Muscle layer of duodenum (tissue), 2 donors: ENCODE results near the gene PXT1.
"Not testable (repeated sequence)": the region's sequence is repeated elsewhere in the genome, so short reads cannot be mapped to it uniquely, and the experiment has no call there.

Source experiments
- H3K27ac ChIP-seq: one replicate; pipeline ENCODE4 v1.7.0; 2013; ENCODE audit warnings: mild to moderate bottlenecking, low read length
- H3K27me3 ChIP-seq: one replicate; pipeline ENCODE4 v1.7.0; 2013; ENCODE audit warnings: low read depth, mild to moderate bottlenecking, control low read depth, low read length
- H3K36me3 ChIP-seq, 2 donors: one replicate each; pipeline ENCODE4 v1.7.0; 2013; ENCODE audit warnings: low read length in 2 of 2, control low read depth in 1 of 2, mild to moderate bottlenecking in 1 of 2; ENCODE audit not compliant: insufficient read depth in 2 of 2, control insufficient read depth in 1 of 2
- H3K4me1 ChIP-seq, 2 donors: one replicate each; pipeline ENCODE4 v1.7.0; 2013; ENCODE audit warnings: low read length in 2 of 2, mild to moderate bottlenecking in 2 of 2, control low read depth in 1 of 2, moderate library complexity in 1 of 2; ENCODE audit not compliant: insufficient read depth in 2 of 2, control insufficient read depth in 1 of 2
- H3K4me3 ChIP-seq, 2 donors: one replicate each; pipeline ENCODE4 v1.7.0; 2013; ENCODE audit warnings: low read length in 2 of 2, low read depth in 1 of 2, mild to moderate bottlenecking in 1 of 2
- H3K9me3 ChIP-seq, 2 donors: one replicate each; pipeline ENCODE4 v1.7.0; 2013; ENCODE audit warnings: low read length in 2 of 2, control low read depth in 1 of 2, mild to moderate bottlenecking in 1 of 2; ENCODE audit not compliant: control insufficient read depth in 1 of 2
- donor health status: healthy.

Gene PXT1

GRCh38 chr6:36419310-36419709 is 23.3 kb downstream of the PXT1 start:
- no peaks in the 10 kb centered on the region for H3K27me3 ChIP-seq
- no peaks in the 10 kb centered on the region for H3K9me3 ChIP-seq
- H3K4me3 ChIP-seq, result no peak overlapping the region
- H3K27ac ChIP-seq, result no peak overlapping the region
- H3K36me3 ChIP-seq, result no peaks in the 10 kb centered on the region
- peaks cover 0 to 4% of the 10 kb centered on the region in 2 donors for H3K4me1 ChIP-seq

GRCh38 chr6:36418558-36418957 is 24.1 kb downstream of the PXT1 start:
- Histone ChIP-seq H3K27me3 (no peaks in the 10 kb centered on the region), H3K36me3 (no peaks in the 10 kb centered on the region), H3K4me3 (no peak overlapping the region), H3K27ac (no peak overlapping the region), H3K9me3 (no peaks in the 10 kb centered on the region), H3K4me1 (peaks cover 0 to 4% of the 10 kb centered on the region in 2 donors)

- Histone ChIP-seq H3K4me3 (no peak overlapping the region), H3K36me3 (no peaks in the 10 kb centered on the region), H3K27me3 (no peaks in the 10 kb centered on the region), H3K4me1 (no peaks in the 10 kb centered on the region), H3K27ac (no peak overlapping the region), H3K9me3 (no peaks in the 10 kb centered on the region)
Observed at GRCh38 chr6:36414481-36414880, 28.2 kb downstream of the PXT1 start.

GRCh38 chr6:36413489-36414480 is 28.9 kb downstream of the PXT1 start:
- H3K27me3 ChIP-seq, result no peaks in the 10 kb centered on the region
- H3K36me3 ChIP-seq, result no peaks in the 10 kb centered on the region
- H3K27ac ChIP-seq, result no peak overlapping the region
- no peaks in the 10 kb centered on the region for H3K9me3 ChIP-seq
- H3K4me1 ChIP-seq, result no peaks in the 10 kb centered on the region
- no peak overlapping the region for H3K4me3 ChIP-seq

GRCh38 chr6:36409718-36410117 is 32.9 kb downstream of the PXT1 start:
- H3K27ac ChIP-seq, H3K4me1 ChIP-seq, H3K27me3 ChIP-seq, H3K36me3 ChIP-seq, H3K9me3 ChIP-seq, H3K4me3 ChIP-seq: not testable (repeated sequence)

- Histone ChIP-seq H3K27ac (no peak overlapping the region), H3K4me1 (no peaks in the 10 kb centered on the region), H3K27me3 (no peaks in the 10 kb centered on the region), H3K4me3 (no peak overlapping the region), H3K9me3 (no peaks in the 10 kb centered on the region), H3K36me3 (no peaks in the 10 kb centered on the region)
Observed at GRCh38 chr6:36404164-36404563, 38.5 kb downstream of the PXT1 start.

GRCh38 chr6:36402481-36402880 is 40.2 kb downstream of the PXT1 start:
- H3K9me3 ChIP-seq, result no peaks in the 10 kb centered on the region
- no peak overlapping the region for H3K27ac ChIP-seq
- H3K4me1 ChIP-seq, result no peaks in the 10 kb centered on the region
- no peak overlapping the region for H3K4me3 ChIP-seq
- no peaks in the 10 kb centered on the region for H3K36me3 ChIP-seq
- no peaks in the 10 kb centered on the region for H3K27me3 ChIP-seq

- H3K4me3 ChIP-seq, result no peak overlapping the region
- H3K27me3 ChIP-seq, result no peaks in the 10 kb centered on the region
- no peaks in the 10 kb centered on the region for H3K9me3 ChIP-seq
- H3K4me1 ChIP-seq, result no peaks in the 10 kb centered on the region
- no peak overlapping the region for H3K27ac ChIP-seq
- no peaks in the 10 kb centered on the region for H3K36me3 ChIP-seq
Observed at GRCh38 chr6:36399970-36400369, 42.7 kb downstream of the PXT1 start.

- Histone ChIP-seq H3K4me1 (peaks cover 0 to 7% of the 10 kb centered on the region in 2 donors), H3K36me3 (no peaks in the 10 kb centered on the region), H3K4me3 (no peak overlapping the region), H3K27ac (no peak overlapping the region), H3K27me3 (no peaks in the 10 kb centered on the region), H3K9me3 (no peaks in the 10 kb centered on the region)
Observed at GRCh38 chr6:36392621-36393020, 50.0 kb downstream of the PXT1 start.

- H3K27ac ChIP-seq, result no peak overlapping the region
- H3K36me3 ChIP-seq, result no peaks in the 10 kb centered on the region
- no peak overlapping the region for H3K4me3 ChIP-seq
- no peaks in the 10 kb centered on the region for H3K27me3 ChIP-seq
- H3K4me1 ChIP-seq, result peaks cover 0 to 7% of the 10 kb centered on the region in 2 donors
- H3K9me3 ChIP-seq, result no peaks in the 10 kb centered on the region
Observed at GRCh38 chr6:36389353-36389752, 53.3 kb downstream of the PXT1 start.

GRCh38 chr6:36387440-36388303 is 55.0 kb downstream of the PXT1 start, which contains the start of gene ETV7:
Gene ETV7 (minus strand): TSS chr6:36387669. CDS start chr6:36387541, 128 bp downstream.
- peaks cover 0 to 7% of the 10 kb centered on the region in 2 donors for H3K4me1 ChIP-seq

More at GRCh38 chr6:36387440-36388303, 55.0 kb downstream of the PXT1 start, which contains the start of gene ETV7:
- Histone ChIP-seq H3K36me3 (no peaks in the 10 kb centered on the region), H3K4me3 (peak within 1 kb of the TSS; percentile 78 to 94), H3K27me3 (no peaks in the 10 kb centered on the region), H3K9me3 (no peaks in the 10 kb centered on the region), H3K27ac (peak within 1 kb of the TSS; percentile 77)
